GM18868 (cell line): ENCODE data around the gene WDR59.
"Not testable (repeated sequence)": the region's sequence is repeated elsewhere in the genome, so short reads cannot be mapped to it uniquely, and the experiment has no call there.

Experiments
- ATAC-seq: cut with Tn5 transposase; IDR thresholded peaks from one replicate; pipeline ENCODE4 v1.9.1; 2021; ENCODE audit warnings: mild to moderate bottlenecking, moderate library complexity; ENCODE audit not compliant: unreplicated experiment

WDR59 gene

DNA sequence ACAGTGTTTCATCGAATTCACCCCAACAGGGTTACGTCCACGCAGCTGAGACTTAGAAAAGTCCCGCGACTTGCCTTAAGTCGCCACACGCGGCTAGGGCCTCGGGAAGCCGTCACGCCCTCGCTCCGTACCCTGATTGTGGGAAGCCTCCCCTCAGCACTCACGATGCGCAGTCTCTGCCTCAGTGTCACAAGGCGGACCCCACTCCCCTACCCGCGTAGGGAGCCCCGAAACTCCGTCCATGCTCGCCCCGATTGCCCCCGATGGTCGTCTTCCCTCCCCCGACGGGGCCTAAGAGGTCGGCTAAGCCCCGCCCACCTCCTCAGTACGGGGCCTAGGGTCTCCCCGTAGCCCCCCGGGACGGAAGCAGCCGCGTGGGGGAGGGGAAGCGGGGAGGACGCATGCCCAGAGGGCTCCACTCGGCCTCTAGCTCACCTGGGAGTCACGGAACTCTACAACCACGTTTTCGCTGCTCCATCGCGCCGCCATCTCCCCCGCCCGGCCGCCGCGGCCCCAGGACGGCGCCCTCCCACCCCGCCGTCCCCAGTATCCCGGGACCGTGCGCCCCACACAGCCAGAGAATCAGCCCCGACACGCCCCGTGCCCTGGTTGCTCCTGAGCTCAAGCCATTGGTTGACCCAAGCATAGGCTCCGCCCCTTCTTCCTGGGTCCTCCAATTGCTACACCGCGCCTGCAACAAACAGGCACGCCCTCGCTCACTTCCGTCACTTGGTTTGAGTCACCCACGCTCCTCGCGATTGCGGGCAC is at the start of gene WDR59:
Gene WDR59 (minus strand): TSS at position 595 of the 768 bp plus-strand sequence. CDS start 106 bp downstream, at position 489.
- ATAC-seq = peak; percentile 99

GRCh38 chr16:75032655-75033054 is 47.7 kb upstream of the WDR59 start:
- no peak for ATAC-seq

- ATAC-seq = no peak
Observed at GRCh38 chr16:75029854-75030253, 44.9 kb upstream of the WDR59 start.

DNA sequence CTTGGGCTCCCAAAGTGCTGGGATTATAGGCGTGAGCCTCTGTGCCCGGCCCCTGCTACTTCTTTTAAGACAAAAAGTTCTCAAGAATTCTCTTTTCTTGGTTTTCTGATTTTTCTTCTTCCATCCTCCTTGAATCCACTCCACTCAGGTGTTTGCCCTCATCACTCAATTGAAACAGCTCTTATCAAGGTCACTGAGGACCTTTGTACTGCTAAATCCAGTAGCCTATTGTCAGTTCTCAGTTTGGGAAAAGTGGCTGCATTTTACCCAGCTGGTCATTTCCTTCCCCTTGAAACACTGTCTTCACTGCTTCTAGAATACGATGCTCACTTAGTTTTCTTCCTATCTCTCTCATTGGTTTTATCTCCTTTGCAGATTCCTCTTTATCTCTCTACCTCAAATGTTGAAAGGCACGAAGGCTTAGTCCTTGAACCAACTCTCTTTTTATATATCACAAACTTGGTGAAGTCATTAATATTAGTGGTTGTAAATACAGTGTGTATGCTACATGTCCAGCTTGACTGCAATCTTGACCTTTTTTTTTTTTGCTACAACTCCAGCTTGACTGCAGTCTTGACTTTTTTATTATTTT is 43.7 kb upstream of the WDR59 start:
- no peak for ATAC-seq

- no peak for ATAC-seq
Observed at GRCh38 chr16:75027520-75028300, 42.8 kb upstream of the WDR59 start.

- no peak for ATAC-seq
Observed at GRCh38 chr16:75026892-75027391, 42.0 kb upstream of the WDR59 start.

GRCh38 chr16:75026239-75026891 is 41.4 kb upstream of the WDR59 start:
- ATAC-seq = not testable (repeated sequence)

- ATAC-seq = no peak
Observed at GRCh38 chr16:75025761-75026160, 40.8 kb upstream of the WDR59 start.

- ATAC-seq = no peak
Observed at GRCh38 chr16:75024594-75024993, 39.7 kb upstream of the WDR59 start.

- ATAC-seq = no peak
Observed at GRCh38 chr16:75024182-75024581, 39.3 kb upstream of the WDR59 start.

DNA sequence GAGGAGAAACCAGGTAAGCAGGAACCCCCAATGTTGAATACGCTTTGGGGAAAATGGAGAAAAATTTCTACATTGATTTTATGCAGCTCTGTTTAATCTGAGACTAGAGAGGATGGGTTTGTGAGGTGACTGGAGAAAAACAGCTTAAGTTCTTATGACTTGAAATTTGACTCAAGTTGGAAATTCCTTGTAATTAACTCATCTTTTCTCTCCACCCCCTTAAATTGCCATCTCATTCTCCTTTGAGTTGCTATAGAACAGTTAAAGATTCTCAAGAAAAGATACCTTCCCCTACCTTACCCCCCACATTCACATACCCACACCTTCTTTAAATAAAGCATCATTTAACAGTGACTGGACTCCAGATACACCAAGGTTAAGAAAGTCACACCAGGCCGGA is 38.1 kb upstream of the WDR59 start:
- ATAC-seq = no peak

DNA sequence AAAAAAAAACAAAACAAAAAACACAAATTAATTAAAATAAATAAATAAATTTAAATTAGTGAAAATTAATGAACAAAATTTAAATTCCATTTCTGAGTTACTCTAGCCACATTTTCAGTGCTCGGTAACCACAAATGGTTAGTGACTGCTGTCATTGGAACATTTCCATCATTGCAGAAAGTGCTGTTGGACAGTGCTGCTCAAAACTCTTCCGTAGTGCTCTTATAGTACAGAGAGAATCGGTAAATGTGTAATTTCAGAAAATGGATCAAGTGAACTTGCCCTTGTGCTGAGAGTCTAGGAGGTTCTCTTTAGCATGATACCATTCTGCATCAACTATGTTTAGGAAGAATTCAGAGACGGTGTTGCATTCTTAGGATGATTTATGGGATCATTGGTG is 37.6 kb upstream of the WDR59 start:
- no peak for ATAC-seq

DNA sequence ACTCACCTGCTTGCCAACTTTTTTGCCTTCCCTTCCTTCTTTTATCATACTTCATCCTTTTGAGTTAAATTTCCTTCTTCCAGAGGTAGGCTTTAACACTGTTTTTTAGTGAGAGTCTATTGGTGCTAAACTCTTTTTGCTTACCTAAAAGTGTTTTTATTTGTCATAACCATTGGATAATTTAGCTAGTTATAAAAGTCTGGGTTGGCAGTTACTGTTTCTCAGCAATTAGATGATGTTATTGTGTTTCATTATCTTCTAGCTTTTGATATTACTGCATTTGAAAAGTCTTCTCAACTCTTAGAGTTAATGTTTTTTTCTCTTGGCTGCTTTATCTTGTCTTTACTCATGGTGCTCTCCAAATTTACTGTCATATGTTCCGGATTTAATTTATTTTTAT is 36.5 kb upstream of the WDR59 start:
- no peak for ATAC-seq

DNA sequence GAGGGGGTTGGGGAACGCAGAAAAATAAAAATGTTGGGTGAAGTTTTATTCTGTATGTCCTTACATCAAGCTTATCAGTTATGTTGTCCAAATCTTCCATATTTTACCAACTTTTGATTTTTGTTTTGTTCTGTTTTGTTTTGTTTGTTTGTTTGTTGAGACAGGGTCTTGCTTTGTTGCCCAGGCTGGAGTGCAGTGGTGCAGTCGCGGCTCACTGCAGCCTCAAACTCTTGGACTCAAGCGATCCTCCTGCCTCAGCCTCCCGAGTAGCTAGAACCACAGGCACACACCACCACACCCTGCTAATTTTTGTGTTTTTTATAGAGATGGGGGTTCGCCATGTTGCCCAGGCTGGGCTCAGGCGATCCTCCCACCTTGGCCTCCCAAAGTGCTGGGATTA is 34.7 kb upstream of the WDR59 start:
- ATAC-seq = no peak

DNA sequence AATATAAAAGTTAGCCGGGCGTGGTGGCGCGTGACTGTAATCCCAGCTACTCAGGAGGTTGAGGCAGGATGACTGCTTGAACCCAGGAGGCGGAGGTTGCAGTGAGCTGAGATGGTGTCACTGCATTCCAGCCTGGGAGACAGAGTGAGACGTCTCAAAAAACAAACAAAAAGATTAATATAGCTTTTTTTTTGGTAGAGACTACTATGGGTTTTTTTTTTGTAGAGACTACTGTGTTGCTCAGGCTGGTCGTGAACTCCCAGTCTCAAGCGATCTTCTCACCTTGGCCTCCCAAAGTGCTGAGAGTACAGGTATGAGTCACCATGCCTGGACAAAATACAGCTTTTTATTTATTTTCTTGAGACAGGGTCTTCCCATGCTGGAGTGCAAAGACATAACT is 34.1 kb upstream of the WDR59 start:
- peak; percentile 74 for ATAC-seq

- no peak for ATAC-seq
Observed at GRCh38 chr16:75017670-75018525, 33.0 kb upstream of the WDR59 start.

DNA sequence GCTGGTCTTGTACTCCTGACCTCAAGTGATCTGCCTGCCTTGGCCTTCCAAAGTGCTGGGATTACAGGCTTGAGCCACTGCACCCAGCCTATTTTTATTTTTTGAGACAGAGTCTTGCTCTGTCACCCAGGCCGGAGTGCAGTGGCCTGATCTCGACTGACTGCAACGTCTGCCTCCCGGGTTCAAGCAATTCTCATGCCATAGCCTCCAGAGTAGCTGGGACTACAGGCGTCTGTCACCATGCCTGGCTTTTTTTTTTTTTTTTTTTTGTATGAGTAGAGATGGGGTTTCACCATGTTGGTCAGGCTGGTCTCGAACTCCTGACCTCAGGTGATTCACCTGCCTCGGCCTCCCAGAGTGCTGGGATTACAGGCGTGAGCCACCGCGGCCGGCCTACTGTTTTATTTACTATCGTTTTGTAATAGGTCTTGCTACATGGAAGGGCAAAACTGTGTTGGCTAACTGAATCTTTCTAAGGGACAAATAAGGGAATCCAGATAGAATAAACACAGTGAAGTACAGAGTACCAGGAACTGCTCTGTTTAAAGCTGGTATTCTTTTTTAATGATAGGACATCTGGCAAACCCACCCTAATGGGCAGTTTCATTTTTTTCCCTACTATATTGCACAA is 31.6 kb upstream of the WDR59 start:
- ATAC-seq = not testable (repeated sequence)

DNA sequence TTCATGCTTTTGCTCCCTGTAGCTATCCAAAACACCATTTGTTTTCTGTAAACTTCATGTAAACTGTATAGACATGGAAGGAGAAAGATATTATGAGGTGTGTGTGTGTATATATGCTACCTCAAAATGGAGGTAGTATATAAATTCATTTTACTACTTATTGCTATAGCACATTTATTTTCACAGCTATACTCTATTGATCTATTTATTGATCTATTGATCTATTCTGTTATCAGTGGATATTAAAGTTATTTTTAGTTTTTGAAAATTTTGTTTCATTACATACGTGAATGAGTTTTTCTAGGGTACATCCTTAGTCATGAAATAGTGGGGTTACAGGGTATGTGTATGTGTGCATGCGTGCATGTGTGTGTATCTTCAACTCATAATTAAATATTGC is 29.4 kb upstream of the WDR59 start:
- ATAC-seq = no peak

DNA sequence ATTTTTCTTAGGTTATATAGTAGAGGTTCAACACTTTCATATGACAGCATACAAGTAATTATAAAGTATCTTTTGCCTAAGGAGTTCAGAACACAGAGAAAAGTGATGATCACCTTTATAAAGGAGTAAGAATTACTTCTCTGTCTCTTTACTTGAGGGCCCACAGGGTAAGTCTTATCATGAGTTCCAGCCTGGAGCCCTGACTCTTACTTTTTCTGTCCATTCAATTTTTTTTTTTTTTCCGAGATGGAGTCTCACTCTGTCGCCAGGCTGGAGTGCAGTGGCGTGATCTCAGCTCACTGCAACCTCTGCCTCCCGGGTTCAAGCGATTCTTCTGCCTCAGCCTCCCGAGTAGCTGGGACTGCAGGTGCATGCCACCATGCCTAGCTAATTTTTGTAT is 28.2 kb upstream of the WDR59 start:
- not testable (repeated sequence) for ATAC-seq
